ENCODE measurements around the gene JADE3.

DNA sequence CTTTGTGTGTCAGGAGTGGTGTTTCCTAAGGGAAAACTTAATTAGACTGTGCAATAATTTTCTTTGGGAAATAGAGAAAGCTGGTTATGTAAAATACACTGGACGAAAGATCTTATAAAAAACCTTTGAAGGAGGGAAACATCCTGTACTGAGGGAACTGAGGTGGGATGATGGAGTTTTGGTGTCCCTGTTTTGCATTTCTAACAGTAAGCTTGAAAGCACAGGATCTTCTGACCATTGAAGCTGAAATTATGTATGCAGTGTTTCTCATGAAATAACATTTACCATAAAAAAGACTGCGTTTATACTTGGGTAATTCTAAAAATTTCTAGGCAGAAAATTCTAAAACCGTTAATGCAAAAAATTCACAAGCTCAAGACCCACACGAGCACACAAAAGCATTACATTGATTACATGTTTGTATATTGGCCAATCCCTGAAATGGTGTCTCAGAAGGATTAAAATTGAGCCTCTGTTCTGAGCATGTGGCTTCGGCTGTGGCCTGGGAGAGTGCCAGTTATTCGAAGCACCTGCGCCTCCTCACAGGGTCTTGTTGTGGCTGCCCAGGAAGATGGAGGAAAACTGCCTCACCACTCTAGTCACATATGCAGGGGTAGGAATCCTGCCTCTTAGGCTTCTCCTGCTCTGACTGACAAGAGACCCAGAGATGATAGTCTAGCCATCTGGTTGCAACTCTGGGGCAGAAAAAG lies 49.5 kb downstream of the JADE3 start:
- TF ChIP-seq, protein P1, sequence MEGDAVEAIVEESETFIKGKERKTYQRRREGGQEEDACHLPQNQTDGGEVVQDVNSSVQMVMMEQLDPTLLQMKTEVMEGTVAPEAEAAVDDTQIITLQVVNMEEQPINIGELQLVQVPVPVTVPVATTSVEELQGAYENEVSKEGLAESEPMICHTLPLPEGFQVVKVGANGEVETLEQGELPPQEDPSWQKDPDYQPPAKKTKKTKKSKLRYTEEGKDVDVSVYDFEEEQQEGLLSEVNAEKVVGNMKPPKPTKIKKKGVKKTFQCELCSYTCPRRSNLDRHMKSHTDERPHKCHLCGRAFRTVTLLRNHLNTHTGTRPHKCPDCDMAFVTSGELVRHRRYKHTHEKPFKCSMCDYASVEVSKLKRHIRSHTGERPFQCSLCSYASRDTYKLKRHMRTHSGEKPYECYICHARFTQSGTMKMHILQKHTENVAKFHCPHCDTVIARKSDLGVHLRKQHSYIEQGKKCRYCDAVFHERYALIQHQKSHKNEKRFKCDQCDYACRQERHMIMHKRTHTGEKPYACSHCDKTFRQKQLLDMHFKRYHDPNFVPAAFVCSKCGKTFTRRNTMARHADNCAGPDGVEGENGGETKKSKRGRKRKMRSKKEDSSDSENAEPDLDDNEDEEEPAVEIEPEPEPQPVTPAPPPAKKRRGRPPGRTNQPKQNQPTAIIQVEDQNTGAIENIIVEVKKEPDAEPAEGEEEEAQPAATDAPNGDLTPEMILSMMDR (IDR thresholded peaks at IDR 0.05) = no peak
- TF ChIP-seq POLR2A (IDR thresholded peaks at IDR 0.05) = no peak

All from esophagus squamous epithelium (tissue), 4 donors.